HCT116 (cell line): ENCODE measurements around the gene PPM1B. TPM values are rescaled to one million over a fixed set of nuclear protein-coding genes. Genes with fewer than 3 reads are reported as not detected.

ENCODE experiments used
- ATAC-seq: fragments of 200-7000 bp; cut with Tn5 transposase; 2 replicates; pipeline ENCODE4 v1.9.1; 2020; ENCODE audit warnings: mild to moderate bottlenecking, moderate library complexity
- BruUV-seq: library from RNA; stranded (reverse); fragments of 400-500 nt; replicated peaks from 2 replicates; lab custom pipeline; 2021; lab: Mats Ljungman, UMichigan
- CTCF ChIA-PET: fragments of 300-600 bp; sonication (Branson Sonifier 250); formaldehyde crosslinking; loops from one replicate; lab custom pipeline; 2021; ENCODE audit warnings: antibody characterized with exemption; lab: Charles Lee
- POLR2A ChIA-PET: fragments of 300-600, 350-600 bp; sonication (Branson Sonifier 250); formaldehyde crosslinking; loops from one replicate; lab custom pipeline; 2021; ENCODE audit warnings: antibody characterized with exemption; lab: Charles Lee
- RAD21 ChIA-PET, 2 experiments: fragments of 300-600 bp; sonication (Branson Sonifier 250); formaldehyde crosslinking; loops; one replicate each; lab custom pipeline; 2023; ENCODE audit warnings: low total read pairs in 2 of 2; ENCODE audit not compliant: uncharacterized antibody in 2 of 2, unreplicated experiment in 2 of 2, low non-redundant PET in 1 of 2; lab: Charles Lee
- DNase-seq: peaks from one replicate; pipeline ENCODE4 v3.0.0-alpha.2; 2010; ENCODE audit warnings: low read depth, low spot score
- H2AFZ ChIP-seq: fragments of 200-600 bp; shearing (Covaris generic), sonication (generic); 2 replicates; pipeline ENCODE4 v1.6.1; 2017; ENCODE audit warnings: low read depth, mixed run types, mixed read lengths, antibody characterized with exemption, low read length; ENCODE audit not compliant: poor library complexity, severe bottlenecking
- H3K27ac ChIP-seq: 2 replicates; pipeline ENCODE4 v1.5.1; 2012; ENCODE audit warnings: low read depth, low read length
- H3K27me3 ChIP-seq: fragments of 200-600 bp; sonication (generic); 2 replicates; pipeline ENCODE4 v1.6.1; 2016; ENCODE audit warnings: mixed run types, low read length, mixed read lengths; ENCODE audit not compliant: insufficient read depth
- H3K36me3 ChIP-seq, 2 experiments: fragments of 200-500 bp in 1 of 2; fragments of 200-600 bp in 1 of 2; sonication (Bioruptor generic) in 1 of 2; sonication (generic) in 1 of 2; 2 replicates each; pipeline versions ENCODE4 v1.5.1 to v1.6.1; 2014 to 2016; ENCODE audit warnings: low read length in 2 of 2, inconsistent platforms in 1 of 2, mixed read lengths in 1 of 2, mixed run types in 1 of 2; ENCODE audit not compliant: insufficient read depth in 2 of 2, control insufficient read depth in 1 of 2
- H3K4me1 ChIP-seq, 2 experiments: fragments of 200-600 bp in 1 of 2; sonication (generic) in 1 of 2; 2 replicates each; pipeline versions ENCODE4 v1.5.1 to v1.6.1; 2012 to 2017; ENCODE audit warnings: low read length in 2 of 2, inconsistent platforms in 1 of 2, mild to moderate bottlenecking in 1 of 2, mixed read lengths in 1 of 2, mixed run types in 1 of 2, moderate library complexity in 1 of 2; ENCODE audit not compliant: insufficient read depth in 2 of 2, control insufficient read depth in 1 of 2
- H3K4me2 ChIP-seq: fragments of 200-600 bp; sonication (generic); 2 replicates; pipeline ENCODE4 v1.6.1; 2017; ENCODE audit warnings: mixed run types, low read length, mixed read lengths
- H3K4me3 ChIP-seq, 2 experiments: fragments of 200-600 bp in 1 of 2; sonication (generic) in 1 of 2; replicated peaks in 1 of 2; 2 replicates each; pipeline ENCODE4 v1.5.1; 2011 to 2016; ENCODE audit warnings: low read length in 2 of 2, control low read depth in 1 of 2, low read depth in 1 of 2, mild to moderate bottlenecking in 1 of 2, mixed read lengths in 1 of 2, mixed run types in 1 of 2
- H3K79me2 ChIP-seq: fragments of 200-600 bp; sonication (generic); 2 replicates; pipeline ENCODE4 v1.6.1; 2017; ENCODE audit warnings: mild to moderate bottlenecking, mixed run types, low read length, moderate library complexity, mixed read lengths; ENCODE audit not compliant: insufficient read depth
- H3K9ac ChIP-seq: fragments of 200-600 bp; sonication (generic); 2 replicates; pipeline ENCODE4 v1.6.1; 2016; ENCODE audit warnings: low read length, mixed read lengths
- H3K9me2 ChIP-seq: fragments of 200-600 bp; sonication (generic), shearing (Covaris generic); 2 replicates; pipeline ENCODE4 v1.6.1; 2017; ENCODE audit warnings: mixed run types, mild to moderate bottlenecking, moderate library complexity; ENCODE audit not compliant: insufficient read depth
- H3K9me3 ChIP-seq, 2 experiments: fragments of 200-500 bp in 1 of 2; fragments of 200-600 bp in 1 of 2; sonication (Bioruptor generic) in 1 of 2; sonication (generic) in 1 of 2; 2 replicates each; pipeline ENCODE4 v1.6.1; 2014 to 2017; ENCODE audit warnings: low read length in 2 of 2, mixed read lengths in 2 of 2, inconsistent platforms in 1 of 2, low read depth in 1 of 2, mild to moderate bottlenecking in 1 of 2, mixed run types in 1 of 2, moderate library complexity in 1 of 2; ENCODE audit not compliant: control insufficient read depth in 1 of 2, insufficient read depth in 1 of 2
- H4K20me1 ChIP-seq: fragments of 200-600 bp; sonication (generic), shearing (Covaris generic); 2 replicates; pipeline ENCODE4 v1.6.1; 2017; ENCODE audit warnings: mixed run types, mild to moderate bottlenecking, moderate library complexity; ENCODE audit not compliant: insufficient read depth
- CBX3 ChIP-seq: IDR thresholded peaks from 2 replicates; pipeline ENCODE4 v1.6.1; 2012; ENCODE audit warnings: low read depth
- EGR1 ChIP-seq: IDR thresholded peaks from 2 replicates; pipeline ENCODE4 v1.6.1; 2012; ENCODE audit warnings: low read depth
- FOSL1 ChIP-seq: IDR thresholded peaks from 2 replicates; pipeline ENCODE4 v1.6.1; 2012; ENCODE audit warnings: low read depth
- SRF ChIP-seq: IDR thresholded peaks from 2 replicates; pipeline ENCODE4 v1.6.1; 2012; ENCODE audit warnings: low read depth
- TCF7L2 ChIP-seq: IDR thresholded peaks from 2 replicates; pipeline ENCODE4 v1.7.0; 2011; ENCODE audit warnings: borderline replicate concordance, inconsistent platforms; ENCODE audit not compliant: insufficient read depth, insufficient read length; ENCODE audit errors: extremely low read depth
- YY1 ChIP-seq: IDR thresholded peaks from 2 replicates; pipeline ENCODE4 v1.6.1; 2011; ENCODE audit warnings: low read length, low read depth, moderate library complexity, mild to moderate bottlenecking; ENCODE audit not compliant: insufficient replicate concordance; ENCODE audit errors: extremely low read depth
- intact Hi-C: fragments of 100-400 bp; cut with micrococcal nuclease; formaldehyde crosslinking; loops from 2 replicates; pipeline ENCODE4 v1.10.0; 2022
- total RNA-seq: library from RNA; stranded (reverse); gene quantifications from one replicate; pipeline ENCODE4 v1.2.1, GENCODE V29; 2021; ENCODE audit not compliant: unreplicated experiment
- TF ChIP-seq, protein P1 (sequence below): IDR thresholded peaks from 2 replicates; pipeline ENCODE4 v1.6.1; 2012
- TF ChIP-seq, protein P2 (sequence below): IDR thresholded peaks from 2 replicates; pipeline ENCODE4 v1.6.1; 2012
- TF ChIP-seq, protein P3 (sequence below): IDR thresholded peaks from 2 replicates; pipeline ENCODE4 v1.6.1; 2012; ENCODE audit warnings: low read depth

PPM1B gene
- total RNA-seq, 1 experiment from 2014 or later: 36.9 TPM

DNA sequence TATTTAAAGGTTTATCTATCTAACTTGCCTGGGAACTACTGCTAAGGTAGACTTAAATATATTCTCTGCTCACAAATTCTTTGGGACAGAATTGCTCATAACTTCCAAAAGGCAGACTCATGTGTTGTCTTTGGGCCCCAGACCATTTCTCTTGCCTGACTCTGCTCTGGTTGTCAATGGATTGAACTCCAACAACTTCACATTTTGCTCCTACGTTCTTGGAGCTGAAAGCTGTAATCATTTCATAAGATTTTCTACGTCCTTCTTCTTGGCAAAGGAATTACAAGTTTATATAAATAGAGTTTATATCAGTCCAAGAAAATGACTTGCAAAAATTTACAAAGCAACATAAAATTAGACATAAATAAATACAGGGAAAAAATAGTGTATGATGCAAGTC lies 32.9 kb upstream of the PPM1B start:
- DNase-seq (no peak), ATAC-seq (no peak)
- no peaks in the 10 kb centered on the region for H3K9me2 ChIP-seq
- POLR2A ChIA-PET: no interaction called here
- TF ChIP-seq, protein P1, sequence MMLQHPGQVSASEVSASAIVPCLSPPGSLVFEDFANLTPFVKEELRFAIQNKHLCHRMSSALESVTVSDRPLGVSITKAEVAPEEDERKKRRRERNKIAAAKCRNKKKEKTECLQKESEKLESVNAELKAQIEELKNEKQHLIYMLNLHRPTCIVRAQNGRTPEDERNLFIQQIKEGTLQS: no peak
- TF ChIP-seq TCF7L2 (no peak), CBX3 (no peak), YY1 (no peak), FOSL1 (no peak), EGR1 (no peak), SRF (no peak)
- TF ChIP-seq, protein P2, sequence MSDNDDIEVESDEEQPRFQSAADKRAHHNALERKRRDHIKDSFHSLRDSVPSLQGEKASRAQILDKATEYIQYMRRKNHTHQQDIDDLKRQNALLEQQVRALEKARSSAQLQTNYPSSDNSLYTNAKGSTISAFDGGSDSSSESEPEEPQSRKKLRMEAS: no peak
- TF ChIP-seq, protein P3, sequence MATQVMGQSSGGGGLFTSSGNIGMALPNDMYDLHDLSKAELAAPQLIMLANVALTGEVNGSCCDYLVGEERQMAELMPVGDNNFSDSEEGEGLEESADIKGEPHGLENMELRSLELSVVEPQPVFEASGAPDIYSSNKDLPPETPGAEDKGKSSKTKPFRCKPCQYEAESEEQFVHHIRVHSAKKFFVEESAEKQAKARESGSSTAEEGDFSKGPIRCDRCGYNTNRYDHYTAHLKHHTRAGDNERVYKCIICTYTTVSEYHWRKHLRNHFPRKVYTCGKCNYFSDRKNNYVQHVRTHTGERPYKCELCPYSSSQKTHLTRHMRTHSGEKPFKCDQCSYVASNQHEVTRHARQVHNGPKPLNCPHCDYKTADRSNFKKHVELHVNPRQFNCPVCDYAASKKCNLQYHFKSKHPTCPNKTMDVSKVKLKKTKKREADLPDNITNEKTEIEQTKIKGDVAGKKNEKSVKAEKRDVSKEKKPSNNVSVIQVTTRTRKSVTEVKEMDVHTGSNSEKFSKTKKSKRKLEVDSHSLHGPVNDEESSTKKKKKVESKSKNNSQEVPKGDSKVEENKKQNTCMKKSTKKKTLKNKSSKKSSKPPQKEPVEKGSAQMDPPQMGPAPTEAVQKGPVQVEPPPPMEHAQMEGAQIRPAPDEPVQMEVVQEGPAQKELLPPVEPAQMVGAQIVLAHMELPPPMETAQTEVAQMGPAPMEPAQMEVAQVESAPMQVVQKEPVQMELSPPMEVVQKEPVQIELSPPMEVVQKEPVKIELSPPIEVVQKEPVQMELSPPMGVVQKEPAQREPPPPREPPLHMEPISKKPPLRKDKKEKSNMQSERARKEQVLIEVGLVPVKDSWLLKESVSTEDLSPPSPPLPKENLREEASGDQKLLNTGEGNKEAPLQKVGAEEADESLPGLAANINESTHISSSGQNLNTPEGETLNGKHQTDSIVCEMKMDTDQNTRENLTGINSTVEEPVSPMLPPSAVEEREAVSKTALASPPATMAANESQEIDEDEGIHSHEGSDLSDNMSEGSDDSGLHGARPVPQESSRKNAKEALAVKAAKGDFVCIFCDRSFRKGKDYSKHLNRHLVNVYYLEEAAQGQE: no peak
- peaks cover 0 to 13% of the 10 kb centered on the region in 2 experiments; a peak in 2 of 4 replicates for H3K4me1 ChIP-seq
- H3K4me2 ChIP-seq: no peak overlapping the region; the same call in 1 of the 2 replicates
- no peak overlapping the region for H2AFZ ChIP-seq
- no peaks in the 10 kb centered on the region for H3K27me3 ChIP-seq
- no peak overlapping the region for H3K27ac ChIP-seq
- BruUV-seq: no TSS peak
- H4K20me1 ChIP-seq: no peaks in the 10 kb centered on the region
- no peak overlapping the region for H3K9ac ChIP-seq
- H3K4me3 ChIP-seq: no peak overlapping the region
- CTCF ChIA-PET: no interaction called here
- no peaks in the 10 kb centered on the region for H3K9me3 ChIP-seq
- RAD21 ChIA-PET: no interaction called here
- intact Hi-C loops: no loop called here
- H3K36me3 ChIP-seq: no peaks in the 10 kb centered on the region
- no peaks in the 10 kb centered on the region for H3K79me2 ChIP-seq
